Fibroblast of gingiva (primary cell): ENCODE measurements around the gene HTT.

Experiments
- DNase-seq: peaks from one replicate; pipeline ENCODE4 v3.0.0-alpha.2; 2011; ENCODE audit warnings: low read depth

Gene HTT

DNA sequence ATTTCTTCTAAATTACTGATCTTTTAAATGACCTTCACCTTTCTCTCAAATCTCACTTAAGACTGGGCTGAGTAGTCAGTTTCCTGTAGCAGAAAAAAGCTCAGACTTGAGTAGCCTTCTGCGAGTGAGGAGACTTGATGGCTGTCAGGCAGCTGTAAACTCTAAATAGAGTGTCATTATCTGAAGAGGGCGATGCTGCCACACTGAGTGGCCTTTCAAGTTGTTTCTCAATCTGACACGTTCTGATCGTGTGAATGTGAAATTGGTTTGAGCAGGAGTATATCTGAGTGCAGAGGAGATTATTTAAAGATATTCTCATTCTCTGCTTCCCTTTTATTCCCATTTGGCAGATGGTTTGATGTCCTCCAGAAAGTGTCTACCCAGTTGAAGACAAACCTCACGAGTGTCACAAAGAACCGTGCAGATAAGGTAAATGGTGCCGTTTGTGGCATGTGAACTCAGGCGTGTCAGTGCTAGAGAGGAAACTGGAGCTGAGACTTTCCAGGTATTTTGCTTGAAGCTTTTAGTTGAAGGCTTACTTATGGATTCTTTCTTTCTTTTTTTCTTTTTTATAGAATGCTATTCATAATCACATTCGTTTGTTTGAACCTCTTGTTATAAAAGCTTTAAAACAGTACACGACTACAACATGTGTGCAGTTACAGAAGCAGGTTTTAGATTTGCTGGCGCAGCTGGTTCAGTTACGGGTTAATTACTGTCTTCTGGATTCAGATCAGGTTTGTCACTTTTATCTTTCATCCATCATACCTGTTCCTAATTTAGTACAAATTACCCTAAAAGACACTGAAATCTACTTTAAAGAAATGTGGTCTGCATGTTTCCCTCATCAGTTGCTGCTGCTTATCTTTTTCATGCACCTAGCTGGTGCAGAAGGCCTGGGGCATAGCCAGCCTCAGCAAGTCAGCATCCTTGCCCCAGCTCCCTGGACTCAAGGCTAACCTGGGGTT lies 100.2 kb downstream of the HTT start:
- no peak for DNase-seq

DNA sequence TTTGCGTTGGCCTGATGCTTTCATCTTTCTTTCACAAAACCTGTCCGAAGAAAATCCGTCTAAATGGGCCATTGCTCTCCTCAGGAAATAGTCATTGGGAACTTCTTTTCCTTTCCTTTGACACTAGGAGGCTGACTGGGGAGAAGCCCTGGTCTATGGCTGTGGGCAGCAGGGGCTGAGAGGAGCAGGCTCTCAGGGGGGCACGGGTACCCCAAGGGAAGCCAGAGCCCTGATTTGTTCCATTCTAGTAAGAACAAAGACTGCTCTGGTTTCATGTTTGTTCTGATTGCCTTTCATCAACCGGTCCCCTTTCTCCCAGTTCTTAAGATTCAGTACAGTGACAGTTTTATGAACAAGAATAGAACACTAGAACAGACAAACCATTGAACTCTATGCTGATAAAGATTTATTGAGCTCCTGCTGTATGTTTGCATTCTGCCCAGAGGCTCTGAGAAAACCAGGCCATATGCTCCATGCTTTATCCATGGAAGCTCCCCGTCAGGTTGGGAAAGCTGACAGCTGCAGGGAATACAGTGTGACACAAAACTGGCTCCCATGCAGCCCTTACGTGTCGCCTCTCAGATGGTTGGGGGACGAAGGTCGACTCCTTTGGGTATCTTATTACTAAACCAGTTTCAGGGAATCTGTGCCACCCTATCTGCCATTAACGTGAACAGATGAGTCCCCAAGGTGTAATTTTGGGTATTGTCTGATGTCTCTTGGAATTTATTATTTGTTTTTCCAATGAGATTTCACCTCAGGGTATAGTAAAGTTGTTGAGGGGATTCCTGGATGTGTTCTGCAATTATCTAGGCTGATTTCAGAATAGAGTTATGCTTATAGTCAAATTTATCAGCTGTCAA lies 102.1 kb downstream of the HTT start:
- DNase-seq, result no peak

DNA sequence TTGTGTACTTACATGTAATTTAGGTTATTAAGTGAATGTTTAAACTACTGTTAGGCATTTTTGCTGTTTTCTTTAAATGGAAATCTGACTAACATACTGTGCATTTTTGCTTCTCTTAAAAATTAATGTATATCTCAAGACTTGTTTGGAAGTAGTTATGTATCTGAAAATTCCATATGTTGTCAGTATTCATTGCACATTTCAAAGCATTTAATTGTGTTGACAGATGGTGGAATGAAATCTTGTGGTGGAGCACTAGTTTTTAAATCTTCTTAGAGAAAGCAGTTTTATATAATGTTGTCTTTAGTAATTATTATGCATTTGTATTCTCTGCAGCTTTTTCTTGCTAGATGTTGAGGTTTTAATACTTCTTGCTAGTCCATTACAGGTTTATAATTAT lies 102.9 kb downstream of the HTT start:
- no peak for DNase-seq

DNA sequence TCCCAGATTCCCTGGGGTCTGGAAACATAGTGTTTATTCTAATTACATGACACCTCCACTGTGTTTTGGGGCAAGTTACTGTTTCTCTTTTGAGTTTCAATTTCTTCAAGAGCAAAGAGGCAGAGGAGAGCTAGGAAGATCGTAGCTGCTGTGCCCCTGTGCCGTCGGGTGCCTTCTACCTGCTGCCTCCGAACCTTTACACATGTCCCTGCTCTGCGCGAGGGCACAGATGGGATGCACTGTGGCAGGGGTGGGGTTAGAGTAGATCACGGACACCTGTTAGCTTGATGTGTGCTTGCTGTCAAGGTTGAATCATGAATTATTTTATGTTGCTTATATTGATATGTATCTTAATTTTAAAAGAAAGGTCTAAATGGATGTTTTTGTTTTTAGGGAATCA lies 103.4 kb downstream of the HTT start:
- DNase-seq, result no peak

DNA sequence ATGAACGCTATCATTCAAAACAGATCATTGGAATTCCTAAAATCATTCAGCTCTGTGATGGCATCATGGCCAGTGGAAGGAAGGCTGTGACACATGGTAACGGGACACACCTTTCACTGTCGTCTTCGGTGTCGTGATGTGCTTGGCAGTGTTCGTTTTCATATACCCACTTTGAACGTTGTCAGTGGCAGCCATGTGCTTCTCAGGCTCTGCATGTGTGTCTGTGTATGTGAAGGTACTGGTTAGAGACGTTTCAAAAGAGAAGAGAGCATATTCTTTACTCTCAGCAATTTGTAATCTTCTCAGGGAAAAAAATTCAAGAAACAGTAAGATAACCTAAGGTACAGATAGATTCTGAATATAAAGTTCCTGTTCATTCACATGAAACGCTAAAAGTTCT lies 103.9 kb downstream of the HTT start:
- DNase-seq, result no peak

DNA sequence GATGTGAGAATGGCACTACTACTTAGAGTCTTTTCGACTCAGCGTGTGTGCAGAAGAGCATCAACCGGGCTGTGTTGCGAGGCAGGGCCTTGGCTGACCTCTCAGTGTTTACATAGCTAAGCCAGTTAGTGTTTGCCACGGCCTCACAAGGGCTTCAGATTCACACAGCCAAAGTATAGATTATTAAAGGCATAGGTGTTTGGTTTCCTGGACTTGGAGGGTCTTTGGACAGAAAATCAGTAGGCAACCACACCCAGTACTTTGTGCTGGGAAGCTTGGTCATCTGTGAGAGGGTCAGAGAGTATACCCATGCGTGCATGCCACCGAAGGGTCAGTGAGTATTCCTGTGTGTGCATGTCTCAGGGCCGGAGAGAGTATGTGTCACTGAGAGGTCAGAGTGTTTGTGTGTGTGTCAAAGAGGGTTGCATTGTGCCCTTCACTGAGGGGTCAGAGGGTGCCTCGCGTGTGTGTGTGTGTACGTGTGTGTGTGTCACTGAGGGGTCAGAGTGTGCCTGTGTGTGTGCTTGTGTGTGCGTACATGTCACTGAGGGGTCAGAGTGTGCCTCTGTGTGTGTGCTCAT lies 104.7 kb downstream of the HTT start:
- DNase-seq, result no peak

DNA sequence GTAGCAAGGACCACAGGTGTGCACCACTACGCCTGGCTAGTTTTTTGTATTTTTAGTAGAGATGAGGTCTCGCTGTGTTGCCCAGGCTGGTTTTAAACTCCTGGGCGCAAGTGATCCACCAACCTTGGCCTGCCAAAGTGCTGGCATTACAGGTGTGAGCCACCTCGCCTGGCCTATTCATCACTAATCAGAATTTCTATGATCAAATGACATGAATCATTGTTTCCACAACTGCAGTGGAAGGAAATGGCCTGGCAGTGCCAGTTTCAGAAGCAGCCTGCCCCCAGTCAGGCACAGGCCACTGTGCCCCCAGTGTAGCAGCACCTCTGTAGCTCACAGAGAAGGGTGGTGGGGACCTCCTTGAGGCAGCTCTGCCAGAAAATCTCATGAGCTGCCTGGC lies 108.5 kb downstream of the HTT start:
- no peak for DNase-seq

DNA sequence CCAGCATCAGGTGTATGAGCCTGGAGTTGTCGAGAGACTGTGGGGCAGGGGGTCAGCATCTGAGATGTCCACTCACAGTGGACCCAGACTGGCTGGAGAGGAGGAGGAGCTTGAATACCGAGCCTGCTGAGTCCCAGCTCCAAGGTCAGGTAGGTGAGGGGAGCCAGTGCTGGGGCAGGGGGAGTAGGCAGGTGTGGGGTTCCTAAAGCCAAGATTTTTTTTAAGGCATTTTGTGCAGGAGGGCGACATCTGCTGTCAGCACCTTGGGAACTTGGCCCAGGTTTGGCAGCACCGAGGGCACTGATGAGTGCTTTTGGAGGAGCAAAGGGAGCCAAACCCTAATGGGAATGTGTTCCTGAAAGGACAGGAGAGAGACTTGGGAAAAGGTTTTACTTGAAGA lies 110.2 kb downstream of the HTT start:
- DNase-seq, result no peak

DNA sequence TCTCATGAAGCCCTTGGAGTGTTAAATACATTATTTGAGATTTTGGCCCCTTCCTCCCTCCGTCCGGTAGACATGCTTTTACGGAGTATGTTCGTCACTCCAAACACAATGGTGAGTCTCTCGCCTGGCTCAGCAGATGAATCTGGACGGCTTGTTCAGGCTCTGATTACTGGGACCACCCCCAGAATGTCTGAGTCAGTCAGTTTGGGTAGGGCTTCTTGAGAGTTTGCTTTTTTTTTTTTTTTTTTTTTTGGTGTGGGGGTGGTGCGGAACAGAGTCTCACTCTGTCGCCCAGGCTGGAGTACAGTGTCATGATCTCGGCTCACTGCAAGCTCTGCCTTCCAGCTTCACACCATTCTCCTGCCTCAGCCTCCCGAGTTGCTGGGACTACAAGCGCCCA lies 112.1 kb downstream of the HTT start:
- no peak for DNase-seq

DNA sequence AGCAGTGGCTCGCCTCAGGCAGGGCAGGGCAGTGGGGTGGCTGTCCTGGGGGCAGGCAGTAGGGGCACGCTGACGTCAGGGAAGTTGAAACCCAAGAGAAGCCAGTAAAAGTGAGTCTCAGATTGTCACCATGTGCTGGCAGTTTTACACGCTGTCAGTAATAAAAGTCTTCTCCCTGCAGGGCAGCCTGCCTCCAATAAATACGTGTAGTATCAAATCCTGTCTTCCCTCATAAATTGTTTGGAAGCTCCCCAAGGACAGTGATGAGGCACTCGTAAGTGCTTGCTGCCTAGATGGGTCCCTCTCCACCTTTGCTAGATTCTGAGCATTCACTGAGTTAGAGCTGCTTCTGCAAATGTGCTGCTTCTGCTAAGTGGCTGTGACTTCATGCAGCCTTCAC lies 113.6 kb downstream of the HTT start:
- no peak for DNase-seq

DNA sequence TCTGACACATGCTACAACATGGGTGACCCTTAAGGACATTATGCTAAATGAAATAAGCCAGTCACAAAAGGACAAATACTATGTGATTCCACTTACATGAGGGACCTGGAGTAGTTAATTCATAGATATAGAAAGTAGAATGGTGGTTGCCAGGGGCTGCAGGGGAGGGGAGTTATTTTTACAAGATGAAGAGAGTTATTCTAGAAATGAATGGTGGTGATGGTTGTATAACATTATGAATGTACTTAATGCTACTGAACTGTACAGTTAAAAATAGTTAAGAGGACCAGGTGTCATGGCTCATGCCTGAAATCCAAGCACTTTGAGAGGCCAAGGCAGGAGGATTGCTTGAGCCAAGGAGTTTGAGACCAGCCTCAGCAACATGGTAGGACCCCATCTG lies 115.0 kb downstream of the HTT start:
- no peak for DNase-seq

DNA sequence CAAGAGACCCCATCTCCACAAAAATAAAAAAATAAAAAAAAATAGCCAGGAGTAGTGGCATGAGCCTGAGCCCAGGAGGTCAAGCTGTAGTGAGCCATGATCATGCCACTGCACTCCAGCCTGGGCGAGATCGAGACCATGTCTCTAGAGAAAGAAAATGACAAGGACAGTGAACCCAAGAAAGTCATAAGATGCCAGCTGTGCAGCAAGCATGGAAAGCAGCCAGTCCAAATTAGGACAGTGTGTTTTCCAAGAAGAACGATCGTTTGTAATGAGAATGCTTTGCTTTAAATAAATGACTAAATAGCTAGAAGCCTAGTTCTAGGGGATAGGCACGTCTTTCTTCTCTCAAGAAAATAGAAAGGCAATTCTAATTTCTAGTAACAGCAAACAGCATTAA lies 116.1 kb downstream of the HTT start:
- no peak for DNase-seq

DNA sequence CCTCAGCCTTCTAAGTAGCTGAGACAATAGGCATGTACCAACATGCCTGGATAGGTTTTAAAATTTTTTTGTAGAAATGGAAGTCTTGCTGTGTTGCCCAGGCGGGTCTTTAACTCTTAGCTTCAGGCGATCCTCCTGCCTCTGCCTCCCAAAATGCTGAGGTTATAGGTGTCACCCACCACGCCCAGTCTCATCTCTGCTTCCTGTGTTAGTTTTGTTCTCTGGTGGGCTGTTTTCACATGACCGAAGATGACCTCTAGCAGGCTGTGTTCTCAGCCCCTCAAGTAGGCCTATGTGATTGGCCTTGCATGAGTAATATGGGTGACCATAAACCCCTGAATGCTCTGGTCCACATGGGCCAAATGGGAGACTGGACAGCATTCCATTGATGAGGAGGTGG lies 117.7 kb downstream of the HTT start:
- no peak for DNase-seq

DNA sequence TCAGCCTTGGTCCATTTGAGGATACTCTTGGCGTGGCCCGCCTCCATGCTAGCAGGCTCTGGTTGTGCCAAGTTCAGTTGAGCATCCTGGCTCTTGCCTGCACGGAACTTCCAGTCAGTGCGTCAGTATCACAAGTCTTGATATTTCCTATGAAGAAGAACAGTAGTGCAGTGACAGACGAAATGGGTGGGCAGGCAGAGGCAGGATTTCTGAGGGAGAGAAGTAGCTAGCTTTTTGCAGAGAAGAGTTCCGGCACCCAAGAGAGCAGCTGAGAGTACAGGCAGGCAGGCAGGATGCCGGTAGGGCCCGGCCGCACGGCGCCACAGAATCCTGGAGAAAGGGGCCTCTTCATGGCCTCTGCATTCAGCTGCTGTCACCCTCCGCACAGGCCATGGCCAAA lies 118.3 kb downstream of the HTT start:
- no peak for DNase-seq

DNA sequence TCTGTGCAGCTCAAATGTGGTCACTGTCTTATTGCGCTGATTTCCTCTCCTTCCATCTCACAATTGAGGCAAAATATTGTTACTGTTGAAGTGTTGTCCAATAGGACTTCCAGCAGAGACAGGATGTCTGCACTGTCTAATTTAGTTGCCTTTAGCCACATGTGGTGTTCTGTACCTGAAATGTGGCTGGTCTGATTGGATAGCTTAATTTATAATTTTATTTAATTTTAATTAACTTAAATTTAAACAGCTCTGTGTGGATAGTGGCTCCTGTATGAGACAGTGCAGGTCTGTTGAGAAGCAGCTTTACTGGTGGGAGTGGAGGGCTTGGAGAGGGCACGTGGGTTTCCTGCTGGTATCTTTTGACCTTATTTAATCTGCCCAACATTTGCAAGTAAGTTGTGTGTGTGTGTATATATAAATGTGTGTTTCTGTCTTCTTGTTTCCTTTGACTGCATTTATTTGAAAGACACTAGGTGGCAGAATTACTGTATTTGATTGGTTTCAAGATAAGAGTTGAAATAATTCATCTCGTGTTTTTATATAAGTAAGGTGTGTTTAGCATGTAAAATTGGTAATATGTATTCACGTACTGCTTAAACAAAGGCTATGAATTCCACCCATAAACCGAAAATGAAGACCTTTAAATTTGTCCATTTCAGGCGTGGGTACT lies 119.2 kb downstream of the HTT start:
- peak; percentile 18 for DNase-seq

DNA sequence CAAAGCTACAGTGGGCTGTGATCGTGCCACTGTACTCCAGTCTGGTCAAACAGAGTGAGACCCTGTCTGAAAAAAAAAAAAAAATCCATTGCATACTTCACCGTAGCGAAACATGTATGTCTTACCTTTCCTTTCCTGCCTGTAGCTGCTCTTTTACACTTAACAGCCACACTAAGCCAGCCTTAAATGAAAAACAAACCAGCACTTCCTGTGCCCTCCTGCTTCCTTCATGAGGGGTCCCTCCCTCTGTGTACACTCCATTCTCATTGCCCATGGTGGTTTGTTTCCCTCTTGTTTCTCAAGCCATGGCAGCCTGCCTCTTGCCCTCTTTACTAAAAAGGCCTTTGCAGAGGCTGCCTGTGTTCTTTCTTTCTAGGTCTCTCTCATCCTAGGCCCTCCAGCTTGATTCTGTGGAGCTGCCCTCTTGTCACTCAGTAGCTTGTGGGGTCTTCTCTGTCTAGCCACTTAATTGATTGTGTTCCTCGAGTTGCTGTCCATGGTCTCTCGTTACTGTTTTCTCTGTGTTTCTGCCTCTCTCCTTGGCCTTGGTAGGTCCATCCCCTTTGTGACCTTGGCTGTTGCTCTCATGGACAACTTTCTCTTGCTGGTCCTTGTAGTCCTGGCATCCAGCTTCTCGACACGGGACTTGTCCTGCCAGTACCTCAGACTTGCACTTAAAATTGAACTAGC lies 122.3 kb downstream of the HTT start:
- no peak for DNase-seq

DNA sequence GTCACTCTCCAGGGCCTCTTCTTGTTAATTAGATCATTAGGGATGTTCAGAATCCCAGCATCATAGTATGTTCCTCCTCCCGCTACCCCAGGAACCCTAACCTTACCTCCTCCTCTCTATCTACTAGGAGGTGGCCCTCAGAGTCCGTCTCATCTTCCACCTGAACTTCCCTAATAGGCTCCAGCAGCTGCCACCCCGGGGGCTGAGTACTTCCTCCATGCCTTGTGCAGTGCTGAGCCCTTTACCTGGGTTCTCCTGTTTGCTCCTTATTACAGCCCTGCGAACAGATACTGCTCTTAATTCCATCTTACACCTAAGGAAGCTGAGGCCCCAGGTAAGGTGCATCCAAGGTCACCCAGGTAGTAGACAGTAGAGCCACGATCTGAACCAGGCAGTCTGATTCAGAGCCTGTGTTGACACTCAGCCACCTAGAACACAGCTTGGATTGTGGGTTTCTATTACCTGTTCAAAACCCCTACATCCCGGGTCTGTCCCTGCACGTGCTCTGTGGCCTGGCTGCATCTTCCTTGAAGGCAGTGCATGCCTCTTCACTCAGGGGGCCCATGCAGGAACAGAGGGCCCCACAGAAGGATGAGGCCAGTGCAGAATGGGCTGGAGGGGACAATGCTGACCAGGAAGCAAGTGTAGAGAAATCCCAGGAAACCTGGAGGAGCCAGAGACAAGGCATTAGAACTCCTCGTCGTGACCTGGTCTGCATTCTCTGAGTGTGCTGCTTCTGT lies 123.1 kb downstream of the HTT start:
- no peak for DNase-seq

DNA sequence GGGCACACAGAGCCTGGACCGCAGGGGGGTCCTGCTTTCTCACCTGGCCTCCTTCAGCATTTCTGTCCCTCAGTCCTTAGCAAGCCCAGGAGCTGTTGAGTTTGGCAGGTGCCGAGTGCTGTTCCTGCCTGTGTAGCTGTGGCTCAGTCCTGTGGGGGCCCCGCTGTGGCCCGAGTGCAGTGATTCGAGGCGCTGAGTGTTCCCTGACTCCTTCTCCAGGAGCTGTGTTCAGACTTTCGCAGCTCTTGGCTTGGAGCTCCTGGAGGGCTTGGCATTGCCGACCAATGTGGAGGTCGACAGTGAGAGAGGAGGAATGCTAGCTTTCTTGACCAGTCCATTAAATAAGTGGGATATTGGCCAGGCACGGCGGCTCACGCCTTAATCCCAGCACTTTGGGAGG lies 124.4 kb downstream of the HTT start:
- DNase-seq, result no peak

DNA sequence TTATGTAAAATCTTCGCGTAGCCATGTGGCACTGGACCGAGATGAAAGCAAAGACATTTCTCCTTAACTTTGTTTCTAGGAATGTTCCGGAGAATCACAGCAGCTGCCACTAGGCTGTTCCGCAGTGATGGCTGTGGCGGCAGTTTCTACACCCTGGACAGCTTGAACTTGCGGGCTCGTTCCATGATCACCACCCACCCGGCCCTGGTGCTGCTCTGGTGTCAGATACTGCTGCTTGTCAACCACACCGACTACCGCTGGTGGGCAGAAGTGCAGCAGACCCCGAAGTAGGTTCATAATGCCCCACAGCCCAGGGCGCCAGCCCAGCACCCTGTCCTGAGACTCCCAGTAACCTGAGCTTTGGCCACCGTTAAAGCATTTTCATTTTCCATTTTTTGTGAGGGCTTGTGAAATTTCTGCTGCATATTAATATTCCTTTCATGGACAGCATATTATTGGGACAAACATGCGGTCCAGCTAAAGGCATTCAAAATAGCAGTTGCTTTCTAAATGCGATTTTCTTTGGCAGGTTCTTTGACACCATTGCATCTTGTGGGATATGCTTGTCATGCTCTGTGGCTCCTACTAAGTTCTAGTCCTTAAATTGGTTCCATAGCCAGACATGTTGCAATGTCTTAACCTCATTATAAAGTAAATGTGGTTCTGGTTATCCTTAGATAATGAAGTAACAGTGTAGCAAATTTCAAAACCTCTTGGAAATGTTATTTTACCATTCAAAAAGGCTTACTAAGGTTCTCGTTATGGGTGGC lies 125.4 kb downstream of the HTT start:
- peak; percentile 96 for DNase-seq

DNA sequence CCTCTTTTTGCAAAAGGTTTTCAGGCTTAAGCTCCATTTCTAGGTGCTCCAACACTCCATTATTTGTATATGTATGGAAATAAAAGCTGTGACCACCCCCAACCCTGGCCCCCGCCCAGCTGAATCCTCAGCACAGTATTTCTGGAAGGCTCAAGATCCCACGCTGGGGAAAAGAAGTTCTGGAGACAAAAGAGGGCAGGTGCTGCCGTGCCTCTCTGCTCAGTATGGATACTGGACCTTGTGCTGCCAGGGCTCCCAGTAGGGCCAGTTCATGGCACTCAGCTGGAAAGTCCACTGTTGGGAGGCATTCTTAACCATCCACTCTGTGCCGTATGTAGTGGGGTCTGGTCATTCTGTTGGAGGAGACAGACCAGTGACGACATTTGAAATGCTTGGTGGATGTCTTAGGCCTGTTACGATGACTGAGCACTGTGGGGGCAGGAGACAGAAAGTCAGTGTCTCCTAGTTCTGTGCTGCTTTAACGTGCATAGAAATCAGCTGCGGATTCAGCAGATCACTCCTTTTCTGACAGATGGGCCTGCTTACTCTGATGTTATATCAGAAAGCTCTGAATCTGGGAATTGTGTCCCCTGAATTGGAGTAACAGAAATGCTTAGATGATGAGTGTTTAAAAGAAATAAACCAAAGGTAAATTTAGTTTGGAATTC lies 126.1 kb downstream of the HTT start:
- DNase-seq, result no peak
